K562 (cell line): ENCODE data around the gene POLR2L. TPM values are rescaled to one million over a fixed set of nuclear protein-coding genes. Genes with fewer than 3 reads are reported as not detected.

Experiments used
- CREM ChIP-seq: IDR thresholded peaks from 2 replicates; pipeline ENCODE4 v1.6.1; 2014; ENCODE audit warnings: antibody characterized with exemption, low read depth
- ETV5 ChIP-seq: sonication (generic); formaldehyde crosslinking; IDR thresholded peaks from 2 replicates; pipeline ENCODE4 v1.4.0; 2020; ENCODE audit warnings: low read depth, mild to moderate bottlenecking, missing genetic modification reagents
- FOXA3 ChIP-seq, 2 experiments: fragments of 450-650 bp in 1 of 2; sonication (generic) in 1 of 2; formaldehyde crosslinking; IDR thresholded peaks in 1 of 2; conservative IDR thresholded peaks in 1 of 2; 2 replicates each; pipeline versions ENCODE4 v1.4.0 to v1.8.0; 2020 to 2022; ENCODE audit warnings: mild to moderate bottlenecking in 2 of 2, missing genetic modification reagents in 1 of 2
- FUS ChIP-seq: fragments of 200-400 bp; formaldehyde crosslinking; optimal IDR thresholded peaks from 2 replicates; pipeline ENCODE3; 2017; ENCODE audit warnings: low read depth, low read length
- RBBP5 ChIP-seq: fragments of 200-600 bp; sonication (generic); IDR thresholded peaks from 2 replicates; pipeline ENCODE4 v1.6.1; 2012; ENCODE audit warnings: borderline replicate concordance, mild to moderate bottlenecking, low read length, control low read depth, inconsistent platforms; ENCODE audit not compliant: insufficient read depth, poor library complexity, severe bottlenecking
- SIN3A ChIP-seq, 2 experiments: fragments of 150-350 bp in 1 of 2; IDR thresholded peaks; 2 replicates each; pipeline ENCODE4 v1.6.1; 2011 to 2016; ENCODE audit warnings: borderline replicate concordance in 2 of 2, low read depth in 2 of 2, low read length in 2 of 2, mild to moderate bottlenecking in 2 of 2, moderate library complexity in 2 of 2; ENCODE audit not compliant: control insufficient read depth in 1 of 2
- SREBF1 ChIP-seq: fragments of 150-350 bp; IDR thresholded peaks from 2 replicates; pipeline ENCODE4 v1.6.1; 2014; ENCODE audit warnings: antibody characterized with exemption, low read depth, low read length, borderline replicate concordance
- TOE1 ChIP-seq, 2 experiments: fragments of 450-650 bp in 1 of 2; sonication (generic) in 1 of 2; formaldehyde crosslinking in 1 of 2; IDR thresholded peaks; 2 replicates each; pipeline versions ENCODE4 v1.7.1 to v1.8.0; 2016 to 2022; ENCODE audit warnings: borderline replicate concordance in 2 of 2, mild to moderate bottlenecking in 2 of 2, antibody characterized with exemption in 1 of 2, inconsistent platforms in 1 of 2, low read depth in 1 of 2, missing genetic modification reagents in 1 of 2, moderate library complexity in 1 of 2
- XRCC4 ChIP-seq: IDR thresholded peaks from one replicate; pipeline ENCODE4 v1.6.1; 2011; ENCODE audit not compliant: insufficient read depth, insufficient read length; ENCODE audit errors: extremely low read depth
- ZBTB7A ChIP-seq: IDR thresholded peaks from 2 replicates; pipeline ENCODE4 v1.6.1; 2011; ENCODE audit warnings: low read depth, mild to moderate bottlenecking, low read length, moderate library complexity, borderline replicate concordance; ENCODE audit not compliant: control insufficient read depth
- ZNF239 ChIP-seq: fragments of 250-450 bp; sonication (Bioruptor Pico); IDR thresholded peaks from 2 replicates; pipeline ENCODE4 v1.4.0; 2020; ENCODE audit warnings: mild to moderate bottlenecking
- ZNF77 ChIP-seq: fragments of 250-450 bp; sonication (Bioruptor Pico); IDR thresholded peaks from 2 replicates; pipeline ENCODE4 v1.5.0; 2020
- polyA plus RNA-seq, 8 experiments: library from polyadenylated mRNA; depleted of rRNA in 4 of 8; stranded (reverse) in 5 of 8; unstranded in 3 of 8; fragments of >200 nt; fragmentation: Nextera tagmentation in 2 of 8; fragmentation: Illumina TruSeq in 1 of 8; extraction: Ambion mirVana in 2 of 8; extraction: Trizol in 1 of 8; gene quantifications; 2 replicates each; pipeline versions ENCODE4 v1.2.1 to v1.2.3, GENCODE V29; 2011 to 2014; ENCODE audit warnings: inconsistent platforms in 1 of 8, missing spikeins in 1 of 8
- total RNA-seq, 7 experiments: library from RNA; depleted of rRNA in 6 of 7; stranded (reverse); fragments of >200 nt in 6 of 7; fragmentation: Illumina TruSeq in 2 of 7; extraction: Trizol in 2 of 7; gene quantifications; 2 replicates each; pipeline versions ENCODE4 v1.2.1 to v1.2.3, GENCODE V29; 2011 to 2021; ENCODE audit warnings: low replicate concordance in 1 of 7
- TF ChIP-seq, protein P1 (sequence below), 2 experiments: IDR thresholded peaks; 2 replicates each; pipeline ENCODE4 v1.6.1; 2011; ENCODE audit warnings: borderline replicate concordance in 1 of 2, control low read depth in 1 of 2, low read depth in 1 of 2, low read length in 1 of 2, mild to moderate bottlenecking in 1 of 2, mixed read lengths in 1 of 2, moderate library complexity in 1 of 2; ENCODE audit not compliant: insufficient read depth in 1 of 2, insufficient read length in 1 of 2, poor library complexity in 1 of 2, severe bottlenecking in 1 of 2; ENCODE audit errors: extremely low read depth in 1 of 2
- TF ChIP-seq, protein P2 (sequence below): sonication (generic); formaldehyde crosslinking; IDR thresholded peaks from 2 replicates; pipeline ENCODE4 v1.8.1; 2023; ENCODE audit warnings: missing genetic modification reagents, mild to moderate bottlenecking, borderline replicate concordance
- TF ChIP-seq, protein P3 (sequence below): fragments of 250-450 bp; sonication (Bioruptor Pico); IDR thresholded peaks from 2 replicates; pipeline ENCODE4 v1.5.0; 2021; ENCODE audit warnings: mild to moderate bottlenecking, borderline replicate concordance

POLR2L gene
- total and polyA plus RNA-seq, 9 of the 15 experiments (the other 6 are each of a cell fraction or from before 2014, with no cell fraction given) = 38.3 to 688 (median 108) TPM

- TF ChIP-seq, protein P1, sequence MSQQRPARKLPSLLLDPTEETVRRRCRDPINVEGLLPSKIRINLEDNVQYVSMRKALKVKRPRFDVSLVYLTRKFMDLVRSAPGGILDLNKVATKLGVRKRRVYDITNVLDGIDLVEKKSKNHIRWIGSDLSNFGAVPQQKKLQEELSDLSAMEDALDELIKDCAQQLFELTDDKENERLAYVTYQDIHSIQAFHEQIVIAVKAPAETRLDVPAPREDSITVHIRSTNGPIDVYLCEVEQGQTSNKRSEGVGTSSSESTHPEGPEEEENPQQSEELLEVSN (IDR thresholded peaks at IDR 0.05; ENCODE audit: borderline replicate concordance in 1 of 2, extremely low read depth in 1 of 2, insufficient read depth in 1 of 2, insufficient read length in 1 of 2, low read depth in 1 of 2, low read length in 1 of 2, poor library complexity in 1 of 2, severe bottlenecking in 1 of 2) = peak; percentile 39 to 82
- peak; percentile 94 for TF ChIP-seq ZBTB7A
- TF ChIP-seq ETV5 (CRISPR knock-in tag) = 0 out of 2 replicates have a peak, but pooled peaks have one; percentile 39
- no peak for TF ChIP-seq ZNF77 (CRISPR knock-in tag)
- TF ChIP-seq ZNF239 (CRISPR knock-in tag) = 0 out of 2 replicates have a peak, but pooled peaks have one; percentile 15
- TF ChIP-seq, protein P2, sequence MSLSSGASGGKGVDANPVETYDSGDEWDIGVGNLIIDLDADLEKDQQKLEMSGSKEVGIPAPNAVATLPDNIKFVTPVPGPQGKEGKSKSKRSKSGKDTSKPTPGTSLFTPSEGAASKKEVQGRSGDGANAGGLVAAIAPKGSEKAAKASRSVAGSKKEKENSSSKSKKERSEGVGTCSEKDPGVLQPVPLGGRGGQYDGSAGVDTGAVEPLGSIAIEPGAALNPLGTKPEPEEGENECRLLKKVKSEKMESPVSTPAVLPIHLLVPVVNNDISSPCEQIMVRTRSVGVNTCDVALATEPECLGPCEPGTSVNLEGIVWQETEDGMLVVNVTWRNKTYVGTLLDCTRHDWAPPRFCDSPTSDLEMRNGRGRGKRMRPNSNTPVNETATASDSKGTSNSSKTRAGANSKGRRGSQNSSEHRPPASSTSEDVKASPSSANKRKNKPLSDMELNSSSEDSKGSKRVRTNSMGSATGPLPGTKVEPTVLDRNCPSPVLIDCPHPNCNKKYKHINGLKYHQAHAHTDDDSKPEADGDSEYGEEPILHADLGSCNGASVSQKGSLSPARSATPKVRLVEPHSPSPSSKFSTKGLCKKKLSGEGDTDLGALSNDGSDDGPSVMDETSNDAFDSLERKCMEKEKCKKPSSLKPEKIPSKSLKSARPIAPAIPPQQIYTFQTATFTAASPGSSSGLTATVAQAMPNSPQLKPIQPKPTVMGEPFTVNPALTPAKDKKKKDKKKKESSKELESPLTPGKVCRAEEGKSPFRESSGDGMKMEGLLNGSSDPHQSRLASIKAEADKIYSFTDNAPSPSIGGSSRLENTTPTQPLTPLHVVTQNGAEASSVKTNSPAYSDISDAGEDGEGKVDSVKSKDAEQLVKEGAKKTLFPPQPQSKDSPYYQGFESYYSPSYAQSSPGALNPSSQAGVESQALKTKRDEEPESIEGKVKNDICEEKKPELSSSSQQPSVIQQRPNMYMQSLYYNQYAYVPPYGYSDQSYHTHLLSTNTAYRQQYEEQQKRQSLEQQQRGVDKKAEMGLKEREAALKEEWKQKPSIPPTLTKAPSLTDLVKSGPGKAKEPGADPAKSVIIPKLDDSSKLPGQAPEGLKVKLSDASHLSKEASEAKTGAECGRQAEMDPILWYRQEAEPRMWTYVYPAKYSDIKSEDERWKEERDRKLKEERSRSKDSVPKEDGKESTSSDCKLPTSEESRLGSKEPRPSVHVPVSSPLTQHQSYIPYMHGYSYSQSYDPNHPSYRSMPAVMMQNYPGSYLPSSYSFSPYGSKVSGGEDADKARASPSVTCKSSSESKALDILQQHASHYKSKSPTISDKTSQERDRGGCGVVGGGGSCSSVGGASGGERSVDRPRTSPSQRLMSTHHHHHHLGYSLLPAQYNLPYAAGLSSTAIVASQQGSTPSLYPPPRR (CRISPR knock-in tag) = peak; percentile 77; the same call in 1 of the 2 replicates
- TF ChIP-seq, protein P3, sequence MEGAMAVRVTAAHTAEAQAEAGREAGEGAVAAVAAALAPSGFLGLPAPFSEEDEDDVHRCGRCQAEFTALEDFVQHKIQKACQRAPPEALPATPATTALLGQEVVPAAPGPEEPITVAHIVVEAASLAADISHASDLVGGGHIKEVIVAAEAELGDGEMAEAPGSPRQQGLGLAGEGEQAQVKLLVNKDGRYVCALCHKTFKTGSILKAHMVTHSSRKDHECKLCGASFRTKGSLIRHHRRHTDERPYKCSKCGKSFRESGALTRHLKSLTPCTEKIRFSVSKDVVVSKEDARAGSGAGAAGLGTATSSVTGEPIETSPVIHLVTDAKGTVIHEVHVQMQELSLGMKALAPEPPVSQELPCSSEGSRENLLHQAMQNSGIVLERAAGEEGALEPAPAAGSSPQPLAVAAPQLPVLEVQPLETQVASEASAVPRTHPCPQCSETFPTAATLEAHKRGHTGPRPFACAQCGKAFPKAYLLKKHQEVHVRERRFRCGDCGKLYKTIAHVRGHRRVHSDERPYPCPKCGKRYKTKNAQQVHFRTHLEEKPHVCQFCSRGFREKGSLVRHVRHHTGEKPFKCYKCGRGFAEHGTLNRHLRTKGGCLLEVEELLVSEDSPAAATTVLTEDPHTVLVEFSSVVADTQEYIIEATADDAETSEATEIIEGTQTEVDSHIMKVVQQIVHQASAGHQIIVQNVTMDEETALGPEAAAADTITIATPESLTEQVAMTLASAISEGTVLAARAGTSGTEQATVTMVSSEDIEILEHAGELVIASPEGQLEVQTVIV (CRISPR knock-in tag) = no peak
- TF ChIP-seq TOE1 (IDR thresholded peaks at IDR 0.05; ENCODE audit: borderline replicate concordance) = peak; percentile 98; the same call in 1 of the 2 replicates
- TF ChIP-seq TOE1 (CRISPR knock-in tag; IDR thresholded peaks at IDR 0.05; ENCODE audit: borderline replicate concordance, low read depth) = no peak
- peak; percentile 81 for TF ChIP-seq RBBP5
- TF ChIP-seq SIN3A (IDR thresholded peaks at IDR 0.05; ENCODE audit: borderline replicate concordance in 2 of 2, control insufficient read depth in 1 of 2, low read depth in 2 of 2, low read length in 2 of 2) = peak; percentile 91 to 99; a peak in 3 of 4 replicates
- TF ChIP-seq FOXA3 (CRISPR knock-in tag; conservative IDR thresholded peaks at IDR 0.05 in 1 of 2, IDR thresholded peaks at IDR 0.05 in 1 of 2) = no peak
- TF ChIP-seq XRCC4 = no peak
- 0 out of 2 replicates have a peak, but pooled peaks have one; percentile 58 for TF ChIP-seq SREBF1
- peak; percentile 65 for TF ChIP-seq FUS
- TF ChIP-seq CREM = peak; percentile 83
These were observed at the start of gene POLR2L, which contains the start of gene TSPAN4 (continued) for GRCh38 chr11:842370-843002.
